Spleen (tissue), 7 donors: ENCODE measurements around the gene SHH.

Experiments
- POLR2A ChIP-seq, 3 donors: fragments of 450-650 bp; IDR thresholded peaks; one replicate each; pipeline ENCODE4 v1.5.1; 2017; ENCODE audit warnings: antibody characterized with exemption in 3 of 3, mild to moderate bottlenecking in 1 of 3
- POLR2AphosphoS5 ChIP-seq, 3 donors: sonication (generic); formaldehyde crosslinking; IDR thresholded peaks; one replicate each; pipeline ENCODE4 v1.5.1; 2017; ENCODE audit warnings: antibody characterized with exemption in 3 of 3
- TF ChIP-seq, protein P1 (sequence below), 11 experiments: fragments of 200-600 bp in 7 of 11; fragments of 450-650 bp in 4 of 11; sonication (generic) in 4 of 11; IDR thresholded peaks in 8 of 11; conservative IDR thresholded peaks in 3 of 11; 1 replicate in 7 of 11; 2 replicates in 4 of 11; pipeline versions ENCODE4 v1.4.0 to v1.8.0; 2016 to 2021; ENCODE audit warnings: antibody characterized with exemption in 11 of 11, inconsistent platforms in 4 of 11, mild to moderate bottlenecking in 1 of 11
- donor health status: DM: no; HTN: no; CAD: no; lungs with moderate emphysema.
- donor health status: DM: no; HTN: no; CAD: no.
- donor health status: DM: no; HTN: no; CAD: no.

DNA sequence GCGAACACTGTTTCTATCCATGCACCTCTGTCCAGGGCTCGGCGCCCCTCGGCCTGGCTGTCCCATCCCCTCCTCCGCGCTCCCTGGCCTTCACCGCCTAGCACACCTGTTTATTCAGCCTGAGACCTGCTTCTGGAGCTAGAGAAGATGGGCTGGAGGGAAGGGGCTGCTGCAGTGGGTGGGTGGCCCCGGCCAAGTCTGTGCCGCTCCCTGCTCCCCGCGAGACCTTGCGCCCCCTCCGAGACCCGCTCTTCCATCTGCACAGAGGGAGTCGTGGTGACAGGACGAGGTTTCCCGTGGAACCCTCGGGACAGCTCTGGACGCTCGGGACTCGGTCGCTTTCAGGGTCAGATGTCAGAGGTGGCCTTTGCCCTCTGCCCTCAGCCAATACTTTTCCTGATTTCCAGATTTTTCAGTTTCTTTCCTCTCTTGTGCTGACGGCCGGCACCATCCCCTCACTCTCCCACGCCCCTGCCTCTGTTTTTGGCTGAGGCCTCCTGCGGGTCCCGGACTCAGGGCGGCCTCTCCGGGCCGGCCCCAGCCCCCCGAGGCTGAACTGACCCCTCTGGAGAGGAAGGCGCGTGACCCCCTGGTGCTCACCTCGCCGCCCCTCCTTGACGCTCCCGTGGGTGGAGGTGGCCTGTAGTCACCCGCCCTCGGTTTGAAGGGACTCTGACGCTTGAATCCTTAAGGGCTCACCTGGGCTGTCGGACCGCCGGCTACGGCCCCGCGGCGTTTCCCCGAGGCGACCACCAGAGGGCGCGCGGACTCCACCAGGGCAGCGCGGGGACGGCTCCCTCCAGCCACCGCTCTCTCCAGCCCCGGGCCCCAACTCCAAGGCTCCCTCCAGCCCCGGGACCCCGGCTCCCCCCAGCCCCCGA is 15.6 kb downstream of the SHH start:
- no peak for TF ChIP-seq POLR2A (IDR thresholded peaks at IDR 0.05)
- TF ChIP-seq, protein P1, sequence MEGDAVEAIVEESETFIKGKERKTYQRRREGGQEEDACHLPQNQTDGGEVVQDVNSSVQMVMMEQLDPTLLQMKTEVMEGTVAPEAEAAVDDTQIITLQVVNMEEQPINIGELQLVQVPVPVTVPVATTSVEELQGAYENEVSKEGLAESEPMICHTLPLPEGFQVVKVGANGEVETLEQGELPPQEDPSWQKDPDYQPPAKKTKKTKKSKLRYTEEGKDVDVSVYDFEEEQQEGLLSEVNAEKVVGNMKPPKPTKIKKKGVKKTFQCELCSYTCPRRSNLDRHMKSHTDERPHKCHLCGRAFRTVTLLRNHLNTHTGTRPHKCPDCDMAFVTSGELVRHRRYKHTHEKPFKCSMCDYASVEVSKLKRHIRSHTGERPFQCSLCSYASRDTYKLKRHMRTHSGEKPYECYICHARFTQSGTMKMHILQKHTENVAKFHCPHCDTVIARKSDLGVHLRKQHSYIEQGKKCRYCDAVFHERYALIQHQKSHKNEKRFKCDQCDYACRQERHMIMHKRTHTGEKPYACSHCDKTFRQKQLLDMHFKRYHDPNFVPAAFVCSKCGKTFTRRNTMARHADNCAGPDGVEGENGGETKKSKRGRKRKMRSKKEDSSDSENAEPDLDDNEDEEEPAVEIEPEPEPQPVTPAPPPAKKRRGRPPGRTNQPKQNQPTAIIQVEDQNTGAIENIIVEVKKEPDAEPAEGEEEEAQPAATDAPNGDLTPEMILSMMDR (IDR thresholded peaks at IDR 0.05 in 8 of 11, conservative IDR thresholded peaks at IDR 0.05 in 3 of 11), result peak; percentile 48 to 93 (median 88)
- TF ChIP-seq POLR2AphosphoS5 (IDR thresholded peaks at IDR 0.05), result no peak
